Measurements from ENCODE around the gene SLC38A6. TPM values are rescaled to one million over a fixed set of nuclear protein-coding genes. Genes with fewer than 3 reads are reported as not detected.
A peak's percentile ranks its signal among the peaks of the same experiment; 100 is the strongest.
"Not testable (repeated sequence)": the region's sequence is repeated elsewhere in the genome, so short reads cannot be mapped to it uniquely, and the experiment has no call there.

The SLC38A6 gene
- total RNA-seq, 2 donors from 2014 or later: 5.5 to 7.6 TPM

- H3K9me3 Mint-ChIP-seq: peaks cover 0 to 4% of the 10 kb centered on the region in 2 donors
- no peak for ATAC-seq
- H3K36me3 Mint-ChIP-seq: peaks cover 0 to 5% of the 10 kb centered on the region in 2 donors
- DNase-seq (ENCODE audit: low spot score in 2 of 2): no peak
- H3K27ac Mint-ChIP-seq: no peak overlapping the region
These were observed 93.8 kb downstream of the SLC38A6 start for GRCh38 chr14:61074852-61075251.

GRCh38 chr14:61076556-61076955, 95.5 kb downstream of the SLC38A6 start:
- DNase-seq (ENCODE audit: low spot score in 2 of 2) (no peak), ATAC-seq (no peak)
- Mint-ChIP-seq H3K36me3 (no peaks in the 10 kb centered on the region), H3K27ac (no peak overlapping the region), H3K9me3 (no peaks in the 10 kb centered on the region)

GRCh38 chr14:61077437-61077836, 96.4 kb downstream of the SLC38A6 start:
- Mint-ChIP-seq H3K36me3 (no peaks in the 10 kb centered on the region), H3K9me3 (no peaks in the 10 kb centered on the region), H3K27ac (no peak overlapping the region)
- ATAC-seq: no peak
- no peak for DNase-seq (ENCODE audit: low spot score in 2 of 2)

- no peak for ATAC-seq
- no peaks in the 10 kb centered on the region for H3K36me3 Mint-ChIP-seq
- no peak overlapping the region for H3K27ac Mint-ChIP-seq
- DNase-seq (ENCODE audit: low spot score in 2 of 2): no peak
- no peaks in the 10 kb centered on the region for H3K9me3 Mint-ChIP-seq
These were observed 97.1 kb downstream of the SLC38A6 start for GRCh38 chr14:61077951-61078720.

GRCh38 chr14:61080591-61081010, 99.6 kb downstream of the SLC38A6 start:
- H3K27ac Mint-ChIP-seq: no peak overlapping the region
- ATAC-seq (no peak), DNase-seq (ENCODE audit: low spot score in 2 of 2) (no peak)
- H3K36me3 Mint-ChIP-seq: peaks cover 0 to 12% of the 10 kb centered on the region in 2 donors
- peaks cover 0 to 6% of the 10 kb centered on the region in 2 donors for H3K9me3 Mint-ChIP-seq

GRCh38 chr14:61088081-61088480, 107.0 kb downstream of the SLC38A6 start:
- ATAC-seq: no peak
- DNase-seq (ENCODE audit: low spot score in 2 of 2): no peak
- peaks cover 0 to 13% of the 10 kb centered on the region in 2 donors for H3K36me3 Mint-ChIP-seq

GRCh38 chr14:61089126-61089750, 108.2 kb downstream of the SLC38A6 start:
- ATAC-seq: no peak
- Mint-ChIP-seq H3K27ac (no peak overlapping the region), H3K9me3 (peaks cover 0 to 3% of the 10 kb centered on the region in 2 donors), H3K36me3 (peaks cover 0 to 13% of the 10 kb centered on the region in 2 donors)
- no peak for DNase-seq (ENCODE audit: low spot score in 2 of 2)

More at GRCh38 chr14:61088081-61088480, 107.0 kb downstream of the SLC38A6 start:
- Mint-ChIP-seq H3K27ac (no peak overlapping the region), H3K9me3 (peaks cover 0 to 6% of the 10 kb centered on the region in 2 donors)

- DNase-seq (ENCODE audit: low spot score in 2 of 2) (no peak), ATAC-seq (peak; percentile 67 to 89)
- H3K9me3 Mint-ChIP-seq: no peaks in the 10 kb centered on the region
- H3K27ac Mint-ChIP-seq: peak overlapping the region in 1 of 2 donors; percentile 4
- peaks cover 0 to 6% of the 10 kb centered on the region in 2 donors for H3K36me3 Mint-ChIP-seq
These were observed 109.6 kb downstream of the SLC38A6 start for GRCh38 chr14:61090432-61091216.

GRCh38 chr14:61091657-61092273, 110.7 kb downstream of the SLC38A6 start:
- H3K9me3 Mint-ChIP-seq: peaks cover 1 to 2% of the 10 kb centered on the region in 2 donors
- H3K36me3 Mint-ChIP-seq: peaks cover 2 to 7% of the 10 kb centered on the region in 2 donors
- H3K27ac Mint-ChIP-seq: no peak overlapping the region
- ATAC-seq (no peak), DNase-seq (ENCODE audit: low spot score in 2 of 2) (no peak)

- not testable (repeated sequence) for H3K27ac Mint-ChIP-seq; H3K9me3 Mint-ChIP-seq; ATAC-seq; DNase-seq (ENCODE audit: low spot score in 2 of 2)
- H3K36me3 Mint-ChIP-seq: peaks cover 17 to 21% of the 10 kb centered on the region in 2 donors
These were observed 117.1 kb downstream of the SLC38A6 start for GRCh38 chr14:61098096-61098495.

GRCh38 chr14:61098721-61099120, 117.7 kb downstream of the SLC38A6 start:
- no peak overlapping the region for H3K27ac Mint-ChIP-seq
- ATAC-seq (no peak), DNase-seq (ENCODE audit: low spot score in 2 of 2) (no peak)

GRCh38 chr14:61099216-61099835, 118.3 kb downstream of the SLC38A6 start:
- H3K36me3 Mint-ChIP-seq: peaks cover 17 to 21% of the 10 kb centered on the region in 2 donors
- DNase-seq (ENCODE audit: low spot score in 2 of 2) (no peak), ATAC-seq (no peak)
- H3K27ac Mint-ChIP-seq: no peak overlapping the region
- H3K9me3 Mint-ChIP-seq: peaks cover 7 to 9% of the 10 kb centered on the region in 2 donors

More at GRCh38 chr14:61098721-61099120, 117.7 kb downstream of the SLC38A6 start:
- H3K36me3 Mint-ChIP-seq: peaks cover 17 to 21% of the 10 kb centered on the region in 2 donors
- H3K9me3 Mint-ChIP-seq: peaks cover 7 to 9% of the 10 kb centered on the region in 2 donors

GRCh38 chr14:61101803-61102548, 120.9 kb downstream of the SLC38A6 start:
- Mint-ChIP-seq H3K27ac (peak overlapping the region; percentile 63 to 75), H3K9me3 (peaks cover 4 to 12% of the 10 kb centered on the region in 2 donors), H3K36me3 (peaks cover 12 to 19% of the 10 kb centered on the region in 2 donors)
- ATAC-seq: peak; percentile 41 to 58
- DNase-seq (ENCODE audit: low spot score in 2 of 2): no peak
